HG03039 (cell line): ENCODE measurements around the gene NCOA5.

Experiments
- ATAC-seq: cut with Tn5 transposase; IDR thresholded peaks from one replicate; pipeline ENCODE4 v1.9.1; 2021; ENCODE audit warnings: mild to moderate bottlenecking, moderate library complexity; ENCODE audit not compliant: unreplicated experiment

Gene NCOA5

GRCh38 chr20:46021361-46022359 is 68.1 kb downstream of the NCOA5 start:
- ATAC-seq: no peak

GRCh38 chr20:46020555-46020954 is 69.2 kb downstream of the NCOA5 start:
- ATAC-seq: no peak

- no peak for ATAC-seq
Observed at GRCh38 chr20:46018611-46019010, 71.2 kb downstream of the NCOA5 start.

GRCh38 chr20:46018112-46018511 is 71.7 kb downstream of the NCOA5 start:
- ATAC-seq: no peak

- no peak for ATAC-seq
Observed at GRCh38 chr20:46017272-46017671, 72.5 kb downstream of the NCOA5 start.

- ATAC-seq: no peak
Observed at GRCh38 chr20:46014517-46015396, 75.0 kb downstream of the NCOA5 start.

GRCh38 chr20:46013829-46014516 is 75.8 kb downstream of the NCOA5 start:
- no peak for ATAC-seq

- no peak for ATAC-seq
Observed at GRCh38 chr20:46013322-46013828, 76.4 kb downstream of the NCOA5 start.

- ATAC-seq: no peak
Observed at GRCh38 chr20:46012921-46013320, 76.8 kb downstream of the NCOA5 start.

GRCh38 chr20:46011631-46012482 is 77.9 kb downstream of the NCOA5 start:
- ATAC-seq: no peak
